HTR-8/SVneo (cell line): ENCODE data around the gene SLC49A3.
A peak's percentile ranks its signal among the peaks of the same experiment; 100 is the strongest.

Experiments
- DNase-seq: peaks from one replicate; pipeline ENCODE4 v3.0.0; 2011; ENCODE audit warnings: low spot score, mixed read lengths; ENCODE audit not compliant: insufficient read length
- FAIRE-seq: peaks from 2 replicates; lab custom pipeline; 2011; peaks lifted over from hg19 to GRCh38; lab: Jason Lieb, UNC

The SLC49A3 gene

DNA sequence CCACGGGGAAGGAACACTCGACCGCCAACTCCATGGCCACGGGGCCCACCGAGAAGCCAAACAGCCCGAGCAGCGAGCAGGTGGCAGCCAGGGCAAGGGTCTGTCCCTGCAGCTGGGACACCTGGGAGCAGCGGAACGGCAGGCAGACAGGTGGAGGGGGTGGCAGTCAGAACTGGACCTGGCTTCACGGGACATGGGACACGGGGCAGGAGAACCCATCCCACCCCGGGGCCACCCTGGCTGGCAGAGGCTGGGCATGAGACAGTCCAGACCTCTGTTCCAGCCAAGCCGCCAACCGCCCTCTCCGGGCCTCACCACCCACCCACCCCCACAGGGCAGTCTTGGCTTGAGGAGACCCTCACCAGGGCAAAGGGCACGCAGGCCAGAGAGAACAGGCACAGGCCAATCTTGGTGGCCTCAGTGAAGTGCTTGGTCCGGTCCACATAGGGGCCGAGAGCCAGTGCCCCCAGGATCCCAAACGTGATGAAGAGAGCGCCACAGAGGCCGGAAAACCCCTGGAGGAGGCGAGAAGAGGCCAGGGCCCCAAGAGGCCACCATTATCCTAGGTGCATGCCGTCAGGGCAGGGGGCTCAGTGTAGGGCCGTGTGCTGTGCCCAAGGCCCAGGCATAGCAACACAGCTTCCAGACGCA is 5.6 kb downstream of the SLC49A3 start:
- DNase-seq, result no peak
- no peak for FAIRE-seq

DNA sequence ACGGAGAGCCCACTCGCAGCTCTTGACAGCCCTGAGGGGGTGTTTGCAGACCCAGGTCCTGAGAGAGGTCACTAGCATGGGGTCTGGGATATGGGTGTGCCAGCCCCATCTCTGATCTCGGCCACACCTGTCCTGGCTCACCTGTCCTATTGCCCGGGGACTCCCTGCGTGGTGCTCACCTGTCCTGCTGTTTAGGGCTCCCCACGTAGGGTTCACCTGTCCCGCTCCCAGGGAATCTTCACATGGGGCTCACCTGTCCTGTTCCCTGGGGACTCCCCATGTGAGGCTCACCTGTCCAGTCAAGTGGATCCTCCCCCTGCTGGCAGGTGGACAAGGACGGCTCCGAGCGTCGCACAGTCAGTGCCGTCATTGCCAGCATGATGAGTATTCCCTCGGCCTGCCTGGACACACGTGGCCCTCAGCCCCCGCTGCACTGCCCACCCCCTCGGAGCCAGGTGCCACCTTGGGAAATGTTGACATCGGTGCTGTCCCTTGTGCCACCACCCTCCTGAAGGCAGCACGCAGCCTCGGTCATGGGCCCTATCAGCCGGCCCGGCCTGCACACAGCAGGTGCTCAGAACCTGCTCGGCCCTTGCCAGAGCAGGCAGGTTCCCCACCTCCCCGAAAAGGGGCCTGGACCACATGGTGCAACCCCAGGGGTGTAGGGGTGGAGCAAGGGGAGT is 6.3 kb downstream of the SLC49A3 start:
- FAIRE-seq (no peak), DNase-seq (no peak)

DNA sequence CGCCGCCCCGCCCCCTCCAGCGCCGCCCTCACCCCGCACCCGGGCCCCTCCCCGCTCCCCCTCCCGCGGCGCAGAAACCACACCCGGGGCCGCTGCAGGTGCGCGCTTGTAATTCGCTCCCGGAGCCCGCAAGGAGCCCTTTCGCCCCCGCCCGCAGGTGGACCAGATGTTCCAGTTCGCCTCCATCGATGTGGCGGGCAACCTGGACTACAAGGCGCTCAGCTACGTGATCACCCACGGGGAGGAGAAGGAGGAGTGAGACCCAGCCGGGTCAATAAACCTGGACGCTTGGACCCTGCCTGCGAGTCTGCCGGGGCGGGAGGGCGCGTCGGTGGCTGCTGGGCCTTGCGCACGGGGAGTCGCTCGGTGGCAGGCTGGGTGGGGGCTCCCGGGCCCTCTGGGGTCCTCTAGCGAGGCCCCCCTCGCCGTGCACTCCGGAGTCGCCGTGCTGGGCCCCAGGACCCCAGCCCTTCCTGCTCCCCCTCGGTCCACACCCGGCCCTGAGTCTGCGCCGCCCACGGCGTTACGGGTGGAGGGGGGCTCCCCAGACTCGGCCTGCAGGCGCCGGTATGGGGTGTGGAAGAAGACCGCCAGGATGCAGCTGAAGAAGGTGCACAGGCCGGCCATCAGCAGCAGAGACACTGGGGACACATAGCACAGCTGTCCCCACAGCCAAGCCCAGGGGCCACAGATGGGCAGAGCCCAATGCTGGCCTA is 7.1 kb downstream of the SLC49A3 start:
- FAIRE-seq (no peak), DNase-seq (no peak)

DNA sequence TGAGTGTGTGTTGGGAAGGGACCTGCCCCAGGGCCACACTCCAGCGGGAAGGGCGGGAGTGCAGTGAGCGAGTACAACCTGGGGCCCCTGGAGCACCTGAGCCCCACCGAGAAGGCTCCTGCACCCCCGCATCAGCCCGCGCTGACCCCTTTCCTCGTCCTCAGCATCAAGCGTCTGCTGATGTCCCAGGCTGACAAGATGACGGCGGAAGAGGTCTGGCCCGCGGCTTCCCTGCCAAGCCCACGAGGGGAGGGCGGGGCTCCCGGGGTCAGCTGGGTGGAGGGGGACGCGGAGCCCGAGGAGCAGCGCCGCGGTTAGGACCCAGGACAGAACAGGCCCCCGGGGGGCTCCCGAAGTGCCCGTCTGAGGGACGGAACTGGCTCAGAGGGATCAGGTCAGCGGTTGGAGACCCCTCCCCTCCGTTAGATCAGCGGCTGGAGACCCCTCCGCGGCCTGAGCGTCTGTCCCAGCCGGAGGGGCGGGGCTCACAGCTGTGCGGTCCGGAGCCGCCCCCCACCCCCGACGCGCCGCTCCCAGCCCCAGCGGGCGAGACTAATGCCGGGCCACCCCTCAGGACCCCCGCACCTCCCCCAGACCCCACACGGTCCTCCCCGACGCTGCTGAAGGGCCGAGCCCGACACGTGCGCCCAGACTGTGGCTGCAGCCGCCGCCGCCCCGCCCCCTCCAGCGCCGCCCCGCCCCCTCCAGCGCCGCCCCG is 7.9 kb downstream of the SLC49A3 start:
- DNase-seq (no peak), FAIRE-seq (no peak)

DNA sequence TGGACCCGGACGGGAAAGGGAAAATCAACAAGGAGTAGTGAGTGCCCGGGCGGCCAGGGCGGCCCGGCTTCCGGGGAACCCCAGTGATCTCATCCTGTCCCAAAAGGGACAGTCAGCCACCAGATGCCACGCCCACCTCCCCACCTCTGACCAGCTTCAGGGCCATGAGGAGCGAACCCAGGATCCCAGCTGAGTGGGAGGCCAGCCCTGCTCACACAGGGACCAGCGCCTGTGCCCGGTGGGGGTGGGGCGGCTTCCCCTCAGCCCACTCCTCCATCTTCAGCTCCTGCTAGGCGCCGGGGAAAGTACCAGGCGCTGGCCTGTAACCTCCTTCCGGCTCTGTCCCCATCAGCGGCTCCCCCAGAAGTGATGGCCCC is 8.4 kb downstream of the SLC49A3 start:
- DNase-seq, result no peak
- no peak for FAIRE-seq

DNA sequence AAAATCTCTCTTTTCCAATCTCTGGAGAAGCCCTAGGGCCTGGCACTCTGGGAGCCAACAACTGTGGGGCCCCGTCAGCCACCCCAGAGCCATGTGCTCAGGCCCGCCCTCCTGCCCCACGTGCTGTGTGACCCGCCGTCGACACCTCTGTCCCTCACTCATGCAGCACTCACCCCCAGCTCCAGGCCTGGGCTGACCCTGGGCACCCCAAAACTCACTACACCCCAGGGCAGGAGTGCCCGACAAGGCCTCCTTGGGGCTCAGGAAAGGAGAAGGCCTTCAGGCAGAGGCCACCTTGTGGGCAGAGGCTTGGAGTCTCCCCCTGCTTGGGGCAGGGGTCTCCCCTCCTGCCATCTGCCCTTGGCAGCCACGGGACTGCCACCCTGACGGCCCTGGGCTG is 8.9 kb downstream of the SLC49A3 start:
- no peak for DNase-seq
- no peak for FAIRE-seq

DNA sequence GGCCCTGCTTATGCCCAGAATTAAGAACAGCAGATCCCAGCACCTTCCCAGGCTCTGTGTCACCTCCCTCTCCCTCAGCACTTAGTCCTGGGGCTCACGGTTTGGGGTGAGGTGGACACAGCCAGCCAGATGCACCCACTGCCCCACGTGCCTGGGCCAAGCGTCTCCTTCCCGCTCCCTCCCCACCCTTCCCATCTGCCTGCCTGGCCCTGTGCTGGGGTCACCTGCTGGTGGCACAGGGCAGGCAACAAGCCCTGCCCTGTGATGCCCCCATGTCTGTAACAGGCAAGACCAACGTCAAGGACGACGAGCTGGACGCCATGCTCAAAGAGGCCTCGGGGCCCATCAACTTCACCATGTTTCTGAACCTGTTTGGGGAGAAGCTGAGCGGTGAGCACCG is 9.3 kb downstream of the SLC49A3 start:
- DNase-seq (no peak), FAIRE-seq (no peak)

DNA sequence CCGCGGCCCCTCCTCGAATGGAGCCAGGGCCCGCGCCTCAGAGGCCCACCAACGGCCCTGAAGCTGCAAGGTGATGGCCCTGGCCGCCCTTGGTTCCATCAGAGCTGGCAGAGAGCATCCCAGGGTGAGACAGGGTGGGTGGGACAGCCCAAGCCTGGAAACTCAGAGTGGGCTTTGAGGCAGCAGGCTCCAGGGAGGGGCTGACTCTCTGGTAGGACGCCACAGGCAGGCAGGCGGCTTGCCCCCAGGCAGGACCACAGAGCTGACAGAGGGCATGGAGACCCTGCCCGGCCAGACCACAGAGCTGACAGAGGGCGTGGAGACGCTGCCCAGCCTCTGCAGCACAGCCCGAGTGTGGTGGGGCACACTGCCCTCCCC is 9.9 kb downstream of the SLC49A3 start:
- DNase-seq (no peak), FAIRE-seq (no peak)

DNA sequence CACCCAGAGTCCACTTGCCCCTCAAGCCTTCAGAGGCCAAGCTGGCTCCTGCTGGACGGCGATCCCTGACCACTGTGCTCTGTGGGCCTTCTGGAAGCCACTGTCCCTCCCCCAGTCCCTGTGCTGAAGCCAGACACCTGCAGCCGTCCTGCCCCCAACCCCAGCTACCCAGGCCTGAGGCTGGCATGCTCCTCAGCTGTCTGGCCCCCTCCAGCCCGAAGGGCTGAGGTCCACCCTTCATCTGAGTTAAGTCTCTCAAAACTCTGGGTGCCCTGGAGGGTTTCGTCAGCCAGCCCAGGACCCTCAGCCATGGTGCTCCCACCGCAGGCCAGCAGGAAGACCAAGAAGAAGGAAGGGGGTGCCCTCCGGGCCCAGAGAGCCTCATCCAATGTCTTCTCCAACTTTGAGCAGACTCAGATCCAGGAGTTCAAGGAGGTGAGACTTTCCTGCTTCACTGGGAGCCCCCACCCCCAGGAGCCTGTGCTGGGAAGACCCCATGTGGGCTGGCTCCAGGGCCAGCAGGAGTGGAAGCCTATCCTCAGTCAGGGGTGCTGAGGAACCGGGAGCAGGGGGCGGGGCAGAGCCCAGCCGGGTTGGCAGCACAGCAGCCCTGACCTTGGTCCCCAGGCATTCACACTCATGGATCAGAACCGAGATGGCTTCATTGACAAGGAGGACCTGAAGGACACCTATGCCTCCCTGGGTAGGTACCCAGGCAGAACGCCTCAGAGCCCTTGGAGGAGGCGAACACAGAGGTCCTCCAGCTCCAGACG is 10.4 kb downstream of the SLC49A3 start:
- no peak for FAIRE-seq

DNA sequence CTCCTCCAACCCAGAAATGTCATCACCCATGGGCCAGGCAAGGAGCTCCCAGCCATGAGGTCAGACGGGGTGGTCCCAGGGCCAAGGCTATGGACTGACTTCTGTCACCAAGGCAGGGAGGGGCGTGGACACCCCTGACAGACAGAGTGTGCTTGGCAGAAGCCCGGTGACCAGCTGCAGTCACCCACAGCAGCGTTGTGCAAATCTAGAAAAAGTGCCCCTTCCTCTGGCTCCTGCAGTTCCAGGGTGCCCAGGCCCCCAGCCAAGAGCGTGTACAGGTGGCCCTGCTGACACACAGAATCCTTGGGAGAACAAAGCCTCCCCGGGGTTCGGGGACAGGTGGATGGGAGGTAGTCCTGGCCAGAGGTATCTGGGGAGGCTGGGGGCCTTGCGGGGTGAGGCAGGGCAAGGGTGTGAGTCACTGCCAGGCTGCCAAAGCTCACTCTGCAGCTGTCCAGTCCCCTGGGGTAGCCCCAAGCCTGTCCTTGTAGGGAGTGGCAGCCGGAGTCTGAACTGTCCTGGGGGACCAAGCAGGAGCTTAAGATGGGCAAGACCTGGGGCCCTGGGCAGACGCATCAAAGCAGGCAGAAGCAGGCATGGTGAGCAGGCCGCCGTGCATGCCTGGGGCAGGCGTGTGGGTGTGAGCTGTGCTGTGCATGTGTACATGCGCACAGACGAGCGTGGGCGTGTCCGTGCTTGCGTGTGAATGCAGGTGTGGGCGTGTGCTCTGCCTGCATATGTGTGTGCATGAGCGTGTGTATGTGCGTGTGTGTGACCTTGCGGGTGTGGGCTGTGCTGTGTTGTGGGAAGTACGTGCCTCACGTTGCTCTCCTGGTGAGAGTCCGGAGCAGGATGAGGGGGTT is 11.3 kb downstream of the SLC49A3 start:
- FAIRE-seq (no peak), DNase-seq (no peak)

More for the DNA sequence above, 10.4 kb downstream of the SLC49A3 start:
- no peak for DNase-seq

DNA sequence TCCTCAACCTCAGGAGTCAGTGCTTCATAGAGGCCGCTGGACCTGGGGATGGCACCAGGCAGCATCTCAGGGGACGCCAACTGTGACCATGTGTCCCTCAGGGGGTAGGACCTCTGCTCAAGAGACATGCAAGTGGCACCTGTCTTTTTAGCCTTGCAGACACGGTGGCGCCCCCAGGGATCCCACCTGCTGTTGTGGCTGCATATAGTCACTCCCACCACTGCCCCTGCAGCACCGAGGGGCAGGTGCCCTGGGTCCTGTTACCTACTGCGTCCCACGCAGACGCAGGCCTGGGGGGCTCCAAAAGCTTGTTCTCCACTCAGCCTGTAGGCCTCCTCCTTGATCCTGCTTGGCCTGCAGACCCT is 12.1 kb downstream of the SLC49A3 start:
- FAIRE-seq (no peak), DNase-seq (no peak)

DNA sequence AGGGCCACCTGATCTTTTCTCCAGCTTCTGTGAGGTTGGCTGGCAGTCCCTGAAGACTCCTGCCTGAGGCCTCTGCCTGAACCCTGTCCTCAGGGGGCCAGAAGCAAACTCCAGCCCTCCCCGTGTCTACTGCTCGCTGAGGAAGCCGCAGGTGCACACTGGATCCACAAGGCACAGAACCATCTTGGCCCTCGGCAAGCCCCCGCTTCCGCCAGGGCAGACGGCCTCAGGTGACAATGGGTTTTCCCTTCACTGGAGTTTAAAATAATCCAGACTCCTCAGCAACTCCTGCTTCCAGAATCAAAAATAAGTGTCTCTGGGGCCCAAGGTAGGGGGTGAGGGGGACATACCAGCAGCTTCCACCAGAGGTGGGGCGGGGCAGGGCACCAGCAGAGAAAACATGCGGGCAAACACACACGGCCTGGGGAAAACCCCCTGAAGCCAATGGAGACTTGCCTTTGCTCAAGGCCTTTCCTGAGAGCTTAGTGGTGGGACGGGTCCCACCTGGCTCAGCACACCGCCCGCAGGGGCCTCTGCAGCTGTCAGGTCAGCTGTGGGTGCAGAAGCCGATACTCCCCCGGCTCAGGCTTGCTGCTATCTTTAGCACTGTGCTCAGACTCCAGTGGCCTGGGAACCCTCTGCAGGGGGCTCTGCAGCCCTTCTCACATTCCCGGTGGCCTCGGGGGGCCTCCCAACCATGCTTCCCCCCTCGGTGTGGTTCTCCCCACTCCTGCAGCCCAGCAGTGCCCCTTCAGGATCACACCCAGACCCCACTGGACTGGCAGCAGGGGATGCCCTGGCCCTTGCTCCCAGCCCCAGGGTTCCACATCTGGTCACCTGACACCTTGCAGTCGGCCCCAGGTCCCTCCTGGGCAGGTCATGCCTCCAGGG is 12.7 kb downstream of the SLC49A3 start:
- DNase-seq (no peak), FAIRE-seq (no peak)

DNA sequence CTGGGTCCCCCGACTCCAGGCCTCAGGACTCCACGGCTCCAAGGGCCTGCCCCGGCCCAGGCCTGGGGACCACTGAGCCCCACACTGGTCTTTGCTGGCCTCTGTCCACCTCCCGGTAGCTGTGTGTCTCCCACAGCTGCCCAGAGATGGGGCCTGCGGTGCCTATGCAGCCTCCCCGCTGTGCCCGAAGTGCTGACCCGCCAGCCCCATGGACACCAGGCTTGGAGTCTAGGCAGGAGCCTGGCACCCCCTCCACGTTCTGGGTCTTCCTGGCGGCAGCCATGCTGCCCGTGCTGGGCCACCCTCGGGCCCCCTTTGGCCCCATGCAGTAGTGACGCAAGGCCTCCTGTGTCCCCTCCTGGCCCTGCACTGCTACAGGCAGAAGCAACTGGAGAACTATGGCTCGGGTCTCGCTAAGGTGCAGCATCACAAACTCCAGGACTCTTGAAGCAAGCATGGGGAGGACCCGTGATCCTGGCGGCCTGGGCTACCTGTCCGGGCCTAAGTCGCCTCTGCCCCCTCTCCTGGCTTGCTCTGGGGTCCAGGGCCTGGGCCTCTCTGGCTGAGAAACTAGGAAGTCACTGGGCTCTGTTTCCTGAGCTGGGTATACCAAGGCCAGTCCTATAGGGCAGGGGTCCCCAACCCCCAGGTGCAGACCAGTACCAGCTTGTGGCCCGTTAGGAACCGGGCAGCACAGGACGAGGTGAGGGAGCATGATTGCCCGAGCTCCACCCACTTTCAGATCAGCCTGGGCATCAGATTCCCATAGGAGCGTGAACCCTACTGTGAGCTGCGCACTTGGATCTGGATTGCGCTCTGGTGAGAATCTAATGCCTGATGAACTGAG is 13.7 kb downstream of the SLC49A3 start:
- FAIRE-seq (no peak), DNase-seq (no peak)

DNA sequence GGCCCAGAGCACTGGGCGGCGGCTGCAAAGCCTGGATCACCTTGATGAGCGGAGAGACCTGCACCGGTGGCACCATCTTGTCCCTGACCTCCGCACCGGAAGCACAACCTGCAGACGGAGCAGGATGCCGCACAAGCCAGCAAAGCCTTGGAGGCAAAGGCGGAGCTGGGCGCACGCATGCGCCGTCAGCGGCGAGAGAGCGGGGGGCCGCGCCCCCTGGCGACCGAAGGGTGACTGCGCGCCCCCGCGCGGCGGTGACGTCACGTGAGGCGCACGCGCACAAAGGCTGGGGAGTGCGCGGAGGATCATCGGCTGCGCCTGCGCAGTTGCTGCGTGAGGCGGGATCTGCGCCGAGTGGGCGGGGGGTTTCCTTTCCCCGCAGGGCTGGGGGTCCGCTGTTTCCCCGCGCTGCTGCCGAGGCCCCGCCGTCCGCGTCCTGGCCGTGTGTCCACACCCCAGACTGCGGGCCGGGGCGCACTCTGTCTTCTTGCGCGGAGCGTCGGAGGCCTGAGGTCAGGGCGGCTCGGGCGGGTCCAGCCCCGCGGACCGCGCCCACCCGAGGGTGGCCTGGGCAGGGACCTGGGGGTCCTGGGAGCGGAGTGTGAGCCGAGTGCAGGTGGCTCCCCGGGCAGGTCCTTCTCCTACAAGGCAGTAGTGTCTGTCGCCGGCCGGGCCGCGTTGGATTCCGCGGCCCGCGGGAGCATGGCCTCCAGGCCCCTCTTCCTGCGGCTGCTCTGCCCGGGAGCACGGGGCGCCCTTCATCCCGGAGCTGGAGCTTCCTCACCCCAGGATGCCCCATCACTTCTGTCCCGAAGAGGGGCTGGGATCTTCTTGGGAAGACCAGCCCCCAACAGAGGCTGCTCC is 14.5 kb downstream of the SLC49A3 start, which contains the start of the genes ATP5ME and MYL5:
TSS of gene ATP5ME (minus strand) at position 105 of the 864 bp plus-strand sequence. CDS start at position 76, 29 bp downstream.
TSS of gene MYL5 (plus strand) at position 371 of the 864 bp plus-strand sequence. CDS start 3,485 bp downstream, outside the sequence.
- FAIRE-seq (peak; percentile 99), DNase-seq (peak; percentile 99)

DNA sequence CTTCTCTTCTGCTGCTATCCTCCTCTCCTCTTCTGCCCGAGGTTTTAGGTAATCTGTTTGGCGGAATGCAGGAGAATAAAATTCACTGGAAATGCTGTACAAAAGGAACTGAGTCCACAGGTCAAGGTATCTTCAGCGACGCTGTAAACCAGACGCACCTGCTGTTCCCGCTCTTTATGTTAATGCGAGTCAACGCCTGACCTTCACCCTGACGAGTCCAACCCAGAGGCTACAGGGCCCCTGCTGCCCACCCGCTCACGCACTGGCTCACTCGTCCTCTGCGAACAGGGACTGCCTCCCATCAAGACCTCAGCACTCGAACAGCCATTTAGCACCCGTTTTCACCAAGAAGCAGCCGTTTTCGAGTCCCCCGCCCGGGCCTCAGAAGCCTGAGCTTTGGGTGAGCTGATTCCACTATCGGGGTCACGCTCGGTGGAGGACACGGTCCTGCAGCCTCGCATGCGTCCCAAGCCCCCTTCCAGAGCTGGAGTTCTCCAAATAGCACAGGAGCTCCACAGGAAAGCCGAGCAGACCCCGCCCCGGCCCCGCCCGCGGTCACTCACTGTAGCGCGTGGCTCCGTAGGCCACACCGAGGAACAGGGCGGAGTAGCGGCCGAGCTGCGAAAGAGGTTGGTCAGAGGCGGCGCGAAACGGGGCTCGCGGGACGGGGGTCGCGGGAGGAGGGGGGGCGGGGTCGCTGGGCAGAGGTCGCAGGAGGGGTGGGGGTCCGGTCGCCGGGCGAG is 15.4 kb downstream of the SLC49A3 start:
- FAIRE-seq (no peak), DNase-seq (no peak)

DNA sequence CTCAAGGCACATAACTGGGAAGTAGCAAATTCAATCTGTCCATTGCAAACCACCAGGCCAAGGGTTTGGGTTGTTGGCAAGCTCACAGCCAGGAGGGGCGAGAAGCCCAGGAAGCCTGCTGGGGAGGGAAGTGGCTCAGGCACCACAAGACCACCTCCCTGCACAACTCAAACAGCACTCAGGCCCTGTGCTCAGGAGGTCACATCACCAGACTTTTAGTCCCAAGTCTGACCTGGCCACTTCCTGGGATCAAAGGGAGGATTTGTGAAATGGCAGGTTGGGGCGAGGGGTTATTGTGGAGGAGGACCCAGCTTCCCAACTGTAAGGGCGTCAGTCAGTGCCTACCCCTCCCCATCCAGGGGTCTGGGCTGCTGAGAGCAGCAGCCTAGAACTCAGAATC is 17.2 kb downstream of the SLC49A3 start:
- FAIRE-seq (no peak), DNase-seq (no peak)
